Activated CD8-positive, alpha-beta memory T cell treated with anti-CD3 and anti-CD28 coated beads for 1 hour (primary cell): ENCODE results near the gene ZBTB22.
A peak's percentile ranks its signal among the peaks of the same experiment; 100 is the strongest.
"Not testable (repeated sequence)": the region's sequence is repeated elsewhere in the genome, so short reads cannot be mapped to it uniquely, and the experiment has no call there.

Experiments used
- DNase-seq, 2 donors: peaks; one replicate each; pipeline ENCODE4 v3.0.0-alpha.2; 2020; ENCODE audit warnings: low read depth in 1 of 2; ENCODE audit errors: extremely low read depth in 1 of 2

The ZBTB22 gene

DNA sequence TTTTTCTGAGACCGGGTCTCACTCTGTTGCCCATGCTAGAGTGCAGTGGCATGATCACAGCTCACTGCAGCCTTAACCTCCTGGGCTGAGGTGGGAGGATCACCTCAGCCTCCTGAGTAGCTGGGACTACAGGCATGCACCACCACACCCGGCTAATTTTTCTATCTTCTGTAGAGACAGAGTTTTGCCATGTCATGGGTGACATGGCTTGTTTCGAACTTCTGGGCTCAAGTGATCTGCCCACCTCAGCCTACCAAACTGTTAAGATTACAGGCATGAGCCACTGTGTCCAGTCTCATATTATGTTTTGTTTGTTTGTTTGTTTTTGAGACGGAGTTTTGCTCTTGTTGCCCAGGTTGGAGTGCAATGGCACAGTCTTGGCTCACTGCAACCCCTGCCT lies 32.3 kb downstream of the ZBTB22 start:
- DNase-seq: not testable (repeated sequence)

DNA sequence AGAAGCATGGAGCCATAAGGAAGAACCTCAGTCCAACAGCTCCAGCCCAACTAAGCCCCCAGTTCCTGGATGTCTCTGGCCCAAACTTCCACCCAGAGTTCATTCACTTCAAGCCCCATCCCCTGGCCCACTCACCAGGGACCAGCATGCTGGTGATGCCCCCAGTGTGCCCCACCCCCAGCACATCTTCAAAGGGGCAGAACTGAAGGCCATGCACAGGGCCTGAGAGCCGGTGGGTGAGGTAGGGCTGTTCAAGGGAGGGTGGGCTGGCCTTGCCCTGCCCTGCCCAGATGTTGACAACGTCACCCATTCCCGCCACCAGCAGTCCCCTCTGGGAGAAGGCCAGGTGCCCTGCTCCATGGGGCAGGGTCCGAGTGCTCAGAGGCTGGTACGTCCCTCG lies 37.0 kb downstream of the ZBTB22 start:
- no peak for DNase-seq

DNA sequence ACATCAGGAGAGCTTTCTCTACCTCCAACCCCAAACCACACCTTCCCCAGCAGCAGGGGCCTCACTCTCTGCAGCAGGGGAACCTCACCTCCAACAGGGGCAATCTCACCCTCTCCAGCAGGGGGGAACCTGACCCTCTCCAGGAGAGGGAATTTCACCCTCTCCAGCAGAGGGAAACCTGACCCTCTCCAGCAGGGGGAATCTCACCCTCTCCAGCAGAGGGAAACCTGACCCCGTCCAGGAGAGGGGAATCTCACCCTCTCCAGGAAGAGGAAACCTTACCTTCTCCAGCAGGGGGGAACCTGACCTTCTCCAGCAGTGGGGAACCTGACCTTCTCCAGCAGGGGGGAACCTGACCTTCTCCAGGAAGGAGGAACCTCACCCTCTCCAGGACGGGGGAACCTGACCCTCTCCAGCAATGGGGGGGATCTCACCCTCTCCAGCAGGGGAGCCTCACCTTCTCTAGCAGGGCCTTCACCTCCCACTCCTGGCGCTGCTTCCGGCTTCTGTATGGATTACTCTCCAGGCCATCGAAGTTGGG lies 37.5 kb downstream of the ZBTB22 start:
- DNase-seq: no peak

DNA sequence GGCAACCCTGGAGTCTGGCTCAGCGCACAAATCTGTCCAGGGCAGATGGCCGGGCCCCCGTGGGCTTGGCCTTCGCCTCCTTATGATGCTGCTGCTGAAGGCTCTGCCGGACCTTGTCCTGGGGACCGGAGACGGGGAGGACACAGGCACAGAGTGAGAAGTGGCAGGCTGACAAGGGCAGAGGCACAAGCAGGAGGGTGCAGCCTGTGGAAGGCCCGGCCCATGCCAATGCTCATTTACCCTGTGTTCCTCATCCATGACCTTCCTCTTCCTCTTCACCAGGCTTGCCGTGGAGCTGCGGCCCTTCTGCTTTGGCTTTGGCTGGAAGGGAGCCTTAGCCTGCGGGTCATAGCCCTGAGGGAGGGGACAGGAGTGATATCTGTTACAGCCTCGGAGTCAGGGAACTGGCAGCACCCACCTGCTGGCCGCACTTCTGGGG lies 38.3 kb downstream of the ZBTB22 start:
- no peak for DNase-seq

GRCh38 chr6:33278810-33279209 lies 38.7 kb downstream of the ZBTB22 start:
- no peak for DNase-seq

GRCh38 chr6:33278392-33278741 lies 39.2 kb downstream of the ZBTB22 start:
- DNase-seq: no peak

- DNase-seq: no peak
Measured at GRCh38 chr6:33277663-33278391, 39.7 kb downstream of the ZBTB22 start.

- peak in 1 of 2 donors; percentile 52 for DNase-seq
Measured at GRCh38 chr6:33276864-33277662, 40.5 kb downstream of the ZBTB22 start, which contains the start of gene B3GALT4. B3GALT4 (plus strand) TSS chr6:33277123; CDS start chr6:33277420, 297 bp downstream.

DNA sequence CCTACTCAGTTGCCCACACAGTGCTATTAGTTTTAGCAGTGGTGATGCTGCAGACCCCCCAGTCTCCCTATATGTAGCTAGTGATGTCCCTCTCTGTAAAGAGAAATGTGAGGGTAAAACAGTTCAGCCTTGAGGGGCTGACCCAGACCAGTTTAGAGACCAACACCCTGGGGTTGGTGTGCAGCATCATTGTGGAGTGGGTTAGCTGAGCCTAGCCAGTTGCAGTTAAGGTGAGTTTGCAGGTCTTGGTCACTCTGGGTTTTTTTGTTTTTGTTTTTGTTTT lies 41.0 kb downstream of the ZBTB22 start:
- DNase-seq: no peak

DNA sequence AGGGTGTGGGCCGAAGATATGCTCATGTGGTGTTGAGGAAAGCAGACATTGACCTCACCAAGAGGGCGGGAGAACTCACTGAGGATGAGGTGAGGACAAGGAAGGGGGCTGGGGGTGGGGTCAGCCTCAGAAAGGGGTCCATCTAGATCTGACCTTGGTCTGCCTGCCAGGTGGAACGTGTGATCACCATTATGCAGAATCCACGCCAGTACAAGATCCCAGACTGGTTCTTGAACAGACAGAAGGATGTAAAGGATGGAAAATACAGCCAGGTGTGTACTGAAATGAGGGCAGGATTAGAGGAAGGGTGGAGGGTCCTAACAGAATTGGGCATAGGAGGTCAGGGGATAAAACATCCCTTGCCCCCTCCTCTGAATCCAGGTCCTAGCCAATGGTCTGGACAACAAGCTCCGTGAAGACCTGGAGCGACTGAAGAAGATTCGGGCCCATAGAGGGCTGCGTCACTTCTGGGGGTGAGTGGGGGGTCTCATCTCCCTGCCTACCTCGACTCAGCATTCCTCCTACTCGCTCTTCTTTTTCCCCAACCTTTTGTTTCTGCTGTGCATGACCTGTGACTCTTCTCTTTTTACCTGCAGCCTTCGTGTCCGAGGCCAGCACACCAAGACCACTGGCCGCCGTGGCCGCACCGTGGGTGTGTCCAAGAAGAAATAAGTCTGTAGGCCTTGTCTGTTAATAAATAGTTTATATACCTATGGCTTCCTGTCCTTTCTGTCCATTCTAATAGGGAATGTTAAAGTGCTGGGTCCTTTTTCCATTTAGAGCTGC lies 41.6 kb downstream of the ZBTB22 start:
- not testable (repeated sequence) for DNase-seq

GRCh38 chr6:33273924-33274902 lies 43.3 kb downstream of the ZBTB22 start:
- DNase-seq: no peak

DNA sequence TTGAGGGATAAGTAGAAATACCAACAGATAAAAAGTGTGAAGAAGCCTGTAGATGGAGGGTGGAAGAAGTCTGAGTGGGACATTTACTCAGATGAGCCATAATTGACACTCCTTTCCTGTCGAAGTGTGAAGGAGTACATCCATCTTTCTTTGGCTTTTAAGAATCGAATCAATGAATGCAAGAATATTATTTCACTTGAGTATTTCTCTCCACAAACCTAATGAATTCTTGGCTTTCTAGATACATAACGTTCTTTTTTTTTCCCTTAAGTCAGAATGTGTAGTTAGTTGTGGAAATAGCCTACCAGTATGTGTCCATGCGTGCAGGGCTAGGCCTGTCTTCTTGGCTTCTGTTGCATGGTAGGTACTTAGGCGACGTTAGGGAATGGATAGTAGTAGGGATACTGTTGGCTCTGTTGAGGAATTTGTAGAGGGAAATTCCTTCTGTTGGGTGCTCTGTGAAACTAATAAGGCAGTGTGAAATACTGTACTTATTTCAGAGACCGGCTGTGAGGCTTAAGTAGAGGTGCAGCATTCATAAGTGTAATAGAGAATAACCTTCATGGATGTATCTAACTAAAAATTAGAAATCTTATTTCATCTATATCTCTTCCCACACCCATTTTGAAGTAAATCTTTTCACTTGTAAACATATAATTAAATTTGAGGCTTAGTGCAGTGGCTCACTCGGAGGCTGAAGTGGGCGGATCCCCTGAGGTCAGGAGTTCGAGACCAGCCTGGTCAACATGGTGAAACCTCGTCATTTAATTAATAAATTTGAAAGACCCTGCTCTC lies 44.2 kb downstream of the ZBTB22 start:
- DNase-seq: no peak

- DNase-seq: no peak
Measured at GRCh38 chr6:33272275-33273128, 45.0 kb downstream of the ZBTB22 start.

GRCh38 chr6:33271468-33272274 lies 45.9 kb downstream of the ZBTB22 start, which contains the start of the genes RPS18 and VPS52:
RPS18 (plus strand) TSS chr6:33272075; CDS start chr6:33272120, 45 bp downstream.
VPS52 (minus strand) TSS chr6:33271876; CDS start chr6:33271675, 201 bp downstream.
- peak; percentile 71 to 89 for DNase-seq

- DNase-seq: no peak
Measured at GRCh38 chr6:33271117-33271467, 46.5 kb downstream of the ZBTB22 start.
